Liver (tissue), 9 donors: ENCODE data around the gene PPIP5K1. TPM values are rescaled to one million over a fixed set of nuclear protein-coding genes. Genes with fewer than 3 reads are reported as not detected.

ENCODE experiments used
- DNase-seq: peaks from one replicate; pipeline ENCODE4 v3.0.0-alpha.2; 2017; ENCODE audit warnings: low spot score
- H3K27ac ChIP-seq, 2 donors: one replicate each; pipeline ENCODE4 v1.7.0; 2013; ENCODE audit warnings: inconsistent platforms in 2 of 2, low read length in 2 of 2, control low read depth in 1 of 2, low read depth in 1 of 2, mild to moderate bottlenecking in 1 of 2
- H3K27me3 ChIP-seq, 4 donors: one replicate each; pipeline versions ENCODE4 v1.6.1 to v1.7.0; 2013; ENCODE audit warnings: low read length in 3 of 4, inconsistent platforms in 1 of 4, mild to moderate bottlenecking in 1 of 4, moderate library complexity in 1 of 4; ENCODE audit not compliant: control insufficient read depth in 4 of 4, insufficient read depth in 4 of 4
- H3K36me3 ChIP-seq, 4 donors: one replicate each; pipeline versions ENCODE4 v1.6.1 to v1.7.0; 2013; ENCODE audit warnings: low read length in 3 of 4, mild to moderate bottlenecking in 3 of 4, low read depth in 1 of 4, moderate library complexity in 1 of 4; ENCODE audit not compliant: control insufficient read depth in 4 of 4, insufficient read depth in 3 of 4
- H3K4me1 ChIP-seq, 4 donors: one replicate each; pipeline versions ENCODE4 v1.6.1 to v1.7.0; 2013; ENCODE audit warnings: low read length in 3 of 4, mild to moderate bottlenecking in 3 of 4, moderate library complexity in 1 of 4; ENCODE audit not compliant: control insufficient read depth in 4 of 4, insufficient read depth in 4 of 4
- H3K4me3 ChIP-seq, 3 donors: one replicate each; pipeline versions ENCODE4 v1.6.1 to v1.7.0; 2013; ENCODE audit warnings: low read length in 3 of 3, control low read depth in 1 of 3, low read depth in 1 of 3, mild to moderate bottlenecking in 1 of 3
- H3K9ac ChIP-seq, 2 donors: one replicate each; pipeline ENCODE4 v1.7.0; 2013; ENCODE audit warnings: low read length in 2 of 2, mild to moderate bottlenecking in 2 of 2, moderate library complexity in 2 of 2, control low read depth in 1 of 2, low read depth in 1 of 2
- H3K9me3 ChIP-seq, 4 donors: one replicate each; pipeline versions ENCODE4 v1.6.1 to v1.7.0; 2013; ENCODE audit warnings: low read length in 3 of 4; ENCODE audit not compliant: control insufficient read depth in 4 of 4
- ATF3 ChIP-seq: IDR thresholded peaks from 2 replicates; pipeline ENCODE4 v1.6.1; 2016; ENCODE audit warnings: antibody characterized with exemption
- EGR1 ChIP-seq, 2 donors: IDR thresholded peaks; 2 replicates each; pipeline ENCODE4 v1.6.1; 2016 to 2018; ENCODE audit warnings: antibody characterized with exemption in 2 of 2, low read depth in 2 of 2
- FOXA1 ChIP-seq: IDR thresholded peaks from 2 replicates; pipeline ENCODE4 v1.6.1; 2016; ENCODE audit warnings: antibody characterized with exemption
- FOXA2 ChIP-seq: IDR thresholded peaks from 2 replicates; pipeline ENCODE4 v1.6.1; 2016; ENCODE audit warnings: antibody characterized with exemption
- GABPA ChIP-seq, 2 donors: IDR thresholded peaks in 1 of 2; conservative IDR thresholded peaks in 1 of 2; 2 replicates each; pipeline ENCODE4 v1.6.1; 2016; ENCODE audit warnings: antibody characterized with exemption in 2 of 2, mild to moderate bottlenecking in 1 of 2, moderate library complexity in 1 of 2
- HNF4A ChIP-seq, 2 donors: conservative IDR thresholded peaks; 2 replicates each; pipeline ENCODE4 v1.6.1; 2016; ENCODE audit warnings: antibody characterized with exemption in 2 of 2, mild to moderate bottlenecking in 2 of 2
- HNF4G ChIP-seq: IDR thresholded peaks from 2 replicates; pipeline ENCODE4 v1.6.1; 2016; ENCODE audit warnings: antibody characterized with exemption
- JUND ChIP-seq, 2 donors: IDR thresholded peaks; 2 replicates each; pipeline ENCODE4 v1.6.1; 2016; ENCODE audit warnings: antibody characterized with exemption in 2 of 2
- MAX ChIP-seq: IDR thresholded peaks from 2 replicates; pipeline ENCODE4 v1.6.1; 2016; ENCODE audit warnings: antibody characterized with exemption
- NR2F2 ChIP-seq: IDR thresholded peaks from 2 replicates; pipeline ENCODE4 v1.6.1; 2016; ENCODE audit warnings: antibody characterized with exemption
- RAD21 ChIP-seq, 2 donors: IDR thresholded peaks; 2 replicates each; pipeline ENCODE4 v1.6.1; 2016; ENCODE audit warnings: antibody characterized with exemption in 2 of 2, mild to moderate bottlenecking in 2 of 2
- REST ChIP-seq: IDR thresholded peaks from 2 replicates; pipeline ENCODE4 v1.6.1; 2016; ENCODE audit warnings: antibody characterized with exemption, mild to moderate bottlenecking
- RXRA ChIP-seq, 2 donors: IDR thresholded peaks; 2 replicates each; pipeline ENCODE4 v1.6.1; 2017 to 2018; ENCODE audit warnings: antibody characterized with exemption in 2 of 2, mild to moderate bottlenecking in 1 of 2
- TAF1 ChIP-seq: conservative IDR thresholded peaks from 2 replicates; pipeline ENCODE4 v1.6.1; 2016; ENCODE audit warnings: antibody characterized with exemption, mild to moderate bottlenecking
- YY1 ChIP-seq: IDR thresholded peaks from 2 replicates; pipeline ENCODE4 v1.6.1; 2016; ENCODE audit warnings: antibody characterized with exemption, mild to moderate bottlenecking
- WGBS: extraction: QIAGEN DNeasy Blood & Tissue Kit; methylation state at CpG from one replicate; pipeline ENCODE4 v1.1.7; 2013; 5-methylcytosine and 5-hydroxymethylcytosine counted together
- polyA plus RNA-seq, 2 donors: library from polyadenylated mRNA; stranded (reverse) in 1 of 2; unstranded in 1 of 2; fragments of 200-250 nt in 1 of 2; fragments of >200 nt in 1 of 2; fragmentation: Nextera tagmentation in 1 of 2; extraction: Ambion mirVana in 1 of 2; gene quantifications; one replicate each; pipeline versions ENCODE4 v1.2.1 to v1.2.3, GENCODE V29; 2013 to 2015
- total RNA-seq, 2 donors: library from RNA; depleted of rRNA; stranded (reverse); fragments of >200 nt; gene quantifications; one replicate each; pipeline ENCODE4 v1.2.3, GENCODE V29; 2014
- TF ChIP-seq, protein P1 (sequence below): fragments of 150-350 bp; IDR thresholded peaks from 2 replicates; pipeline ENCODE4 v1.5.1; 2017; ENCODE audit warnings: improper control_type of control experiment, low read depth, low read length; ENCODE audit not compliant: missing input control
- donor health status: healthy.
- donor health status: healthy.
- donor health status: healthy.
- donor health status: healthy.
- donor health status: healthy.

Gene PPIP5K1
- total and polyA plus RNA-seq, 4 donors, result 2.5 to 18.2 (median 8.7) TPM

DNA sequence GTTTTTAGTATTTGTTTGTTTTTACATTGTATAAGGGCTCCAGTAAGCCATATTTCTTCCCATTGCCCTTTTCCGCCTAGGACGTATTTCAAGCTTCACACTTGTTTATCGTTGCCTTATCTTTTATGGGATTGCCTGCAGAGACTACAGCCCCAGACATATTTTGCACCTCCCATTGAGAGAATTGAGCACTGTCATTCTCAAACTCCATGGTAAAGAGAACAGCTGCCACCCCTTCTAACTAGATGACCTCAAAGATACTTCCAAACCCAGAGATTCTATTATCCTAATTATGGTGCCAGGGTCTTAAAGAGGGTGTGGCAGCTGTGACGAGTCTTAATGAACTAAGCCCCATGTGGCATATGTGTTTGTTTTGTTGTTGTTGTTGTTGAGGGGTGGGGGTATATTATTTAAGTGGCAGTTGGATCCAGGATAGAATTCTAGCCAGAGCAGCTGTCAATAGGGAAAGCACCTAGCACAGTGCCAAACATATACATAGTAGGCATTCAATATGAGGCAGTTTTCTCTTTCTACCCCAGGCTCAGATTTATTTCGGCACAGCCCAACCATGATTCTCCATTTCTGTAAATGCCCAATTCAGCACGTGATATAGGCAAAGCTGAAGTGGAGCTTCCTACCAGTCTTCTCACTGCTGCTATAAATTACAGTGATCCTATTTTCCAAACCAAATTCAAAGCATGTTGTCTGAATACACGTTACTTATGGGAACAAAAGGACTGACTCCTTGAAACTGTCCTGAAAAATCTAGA lies 96.1 kb downstream of the PPIP5K1 start:
- Histone ChIP-seq H3K9ac (peak overlapping the region in 1 of 2 donors; percentile 80), H3K4me3 (peak overlapping the region in 2 of 3 donors; percentile 78 to 99), H3K36me3 (peaks cover 0 to 2% (median 0%) of the 10 kb centered on the region in 4 donors), H3K4me1 (peaks cover 0 to 9% (median 4%) of the 10 kb centered on the region in 4 donors), H3K27me3 (no peaks in the 10 kb centered on the region), H3K27ac (no peak overlapping the region), H3K9me3 (no peaks in the 10 kb centered on the region)
- DNase-seq, result no peak
- WGBS, result 80% methylated on average over 7 of the region's 7 CpGs
- TF ChIP-seq REST (no peak), MAX (no peak), EGR1 (IDR thresholded peaks at IDR 0.05; ENCODE audit: low read depth in 2 of 2) (no peak)
- TF ChIP-seq, protein P1, sequence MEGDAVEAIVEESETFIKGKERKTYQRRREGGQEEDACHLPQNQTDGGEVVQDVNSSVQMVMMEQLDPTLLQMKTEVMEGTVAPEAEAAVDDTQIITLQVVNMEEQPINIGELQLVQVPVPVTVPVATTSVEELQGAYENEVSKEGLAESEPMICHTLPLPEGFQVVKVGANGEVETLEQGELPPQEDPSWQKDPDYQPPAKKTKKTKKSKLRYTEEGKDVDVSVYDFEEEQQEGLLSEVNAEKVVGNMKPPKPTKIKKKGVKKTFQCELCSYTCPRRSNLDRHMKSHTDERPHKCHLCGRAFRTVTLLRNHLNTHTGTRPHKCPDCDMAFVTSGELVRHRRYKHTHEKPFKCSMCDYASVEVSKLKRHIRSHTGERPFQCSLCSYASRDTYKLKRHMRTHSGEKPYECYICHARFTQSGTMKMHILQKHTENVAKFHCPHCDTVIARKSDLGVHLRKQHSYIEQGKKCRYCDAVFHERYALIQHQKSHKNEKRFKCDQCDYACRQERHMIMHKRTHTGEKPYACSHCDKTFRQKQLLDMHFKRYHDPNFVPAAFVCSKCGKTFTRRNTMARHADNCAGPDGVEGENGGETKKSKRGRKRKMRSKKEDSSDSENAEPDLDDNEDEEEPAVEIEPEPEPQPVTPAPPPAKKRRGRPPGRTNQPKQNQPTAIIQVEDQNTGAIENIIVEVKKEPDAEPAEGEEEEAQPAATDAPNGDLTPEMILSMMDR, result no peak

GRCh38 chr15:43492673-43493601 lies 97.1 kb downstream of the PPIP5K1 start, which contains the start of gene TP53BP1:
Gene TP53BP1, minus strand, starts transcription at chr15:43493156. Its CDS starts 113 bp downstream, at chr15:43493043.
- Histone ChIP-seq H3K9ac (peak within 1 kb of the TSS; percentile 24 to 80), H3K4me3 (peak within 1 kb of the TSS; percentile 78 to 99 (median 96)), H3K36me3 (peaks cover 0 to 2% (median under 1%) of the 10 kb centered on the region in 4 donors), H3K27ac (peak within 1 kb of the TSS; percentile 69 to 73), H3K9me3 (no peaks in the 10 kb centered on the region), H3K4me1 (peaks cover 0 to 9% (median 4%) of the 10 kb centered on the region in 4 donors), H3K27me3 (no peaks in the 10 kb centered on the region)
- WGBS, result 1% methylated on average over 54 of the region's 54 CpGs
- DNase-seq, result peak; percentile 93
- no peak for TF ChIP-seq HNF4G
- TF ChIP-seq FOXA1, result no peak
- no peak for TF ChIP-seq ATF3
- TF ChIP-seq, protein P1, result no peak
- no peak for TF ChIP-seq RXRA (IDR thresholded peaks at IDR 0.05)
- TF ChIP-seq TAF1, result no peak
- no peak for TF ChIP-seq JUND (IDR thresholded peaks at IDR 0.05)
- TF ChIP-seq EGR1 (IDR thresholded peaks at IDR 0.05; ENCODE audit: low read depth in 2 of 2), result no peak
- TF ChIP-seq YY1, result peak; percentile 97
- no peak for TF ChIP-seq RAD21 (IDR thresholded peaks at IDR 0.05)
- TF ChIP-seq REST, result no peak
- TF ChIP-seq FOXA2, result no peak
- TF ChIP-seq HNF4A (conservative IDR thresholded peaks at IDR 0.05), result no peak
- TF ChIP-seq NR2F2, result no peak
- TF ChIP-seq GABPA (IDR thresholded peaks at IDR 0.05 in 1 of 2, conservative IDR thresholded peaks at IDR 0.05 in 1 of 2), result peak in 1 of 2 donors; percentile 51
